ACC112 (cell line): ENCODE measurements around the gene GABRA4.
A peak's percentile ranks its signal among the peaks of the same experiment; 100 is the strongest.

Experiments used
- H2AFZ ChIP-seq: fragments of 200-600 bp; sonication (generic); one replicate; pipeline ENCODE4 v1.6.0; 2017; ENCODE audit warnings: antibody characterized with exemption, low read length; ENCODE audit not compliant: unreplicated experiment
- H3K27ac ChIP-seq: fragments of 200-600 bp; sonication (generic); 2 replicates; pipeline ENCODE4 v1.5.1; 2014; ENCODE audit warnings: low read depth, mild to moderate bottlenecking, antibody characterized with exemption, low read length, moderate library complexity
- H3K27me3 ChIP-seq: fragments of 200-600 bp; sonication (generic); 2 replicates; pipeline ENCODE4 v1.6.1; 2014; ENCODE audit warnings: mild to moderate bottlenecking, antibody characterized with exemption, low read length, moderate library complexity, mixed read lengths; ENCODE audit not compliant: insufficient read depth
- H3K36me3 ChIP-seq: fragments of 200-600 bp; sonication (generic); 2 replicates; pipeline ENCODE4 v1.6.1; 2016; ENCODE audit warnings: mild to moderate bottlenecking, antibody characterized with exemption, low read length, moderate library complexity, mixed read lengths; ENCODE audit not compliant: insufficient read depth
- H3K4me1 ChIP-seq: fragments of 200-600 bp; sonication (generic); one replicate; pipeline ENCODE4 v1.6.1; 2016; ENCODE audit warnings: low read length, mixed read lengths; ENCODE audit not compliant: insufficient read depth, unreplicated experiment, control insufficient read depth
- H3K4me3 ChIP-seq: fragments of 200-600 bp; sonication (generic); 2 replicates; pipeline ENCODE4 v1.5.1; 2014; ENCODE audit warnings: mild to moderate bottlenecking, low read depth, low read length
- H3K79me2 ChIP-seq: fragments of 200-600 bp; sonication (generic); one replicate; pipeline ENCODE4 v1.6.0; 2016; ENCODE audit warnings: low read length; ENCODE audit not compliant: control insufficient read depth, unreplicated experiment, insufficient read depth

GABRA4 gene

DNA sequence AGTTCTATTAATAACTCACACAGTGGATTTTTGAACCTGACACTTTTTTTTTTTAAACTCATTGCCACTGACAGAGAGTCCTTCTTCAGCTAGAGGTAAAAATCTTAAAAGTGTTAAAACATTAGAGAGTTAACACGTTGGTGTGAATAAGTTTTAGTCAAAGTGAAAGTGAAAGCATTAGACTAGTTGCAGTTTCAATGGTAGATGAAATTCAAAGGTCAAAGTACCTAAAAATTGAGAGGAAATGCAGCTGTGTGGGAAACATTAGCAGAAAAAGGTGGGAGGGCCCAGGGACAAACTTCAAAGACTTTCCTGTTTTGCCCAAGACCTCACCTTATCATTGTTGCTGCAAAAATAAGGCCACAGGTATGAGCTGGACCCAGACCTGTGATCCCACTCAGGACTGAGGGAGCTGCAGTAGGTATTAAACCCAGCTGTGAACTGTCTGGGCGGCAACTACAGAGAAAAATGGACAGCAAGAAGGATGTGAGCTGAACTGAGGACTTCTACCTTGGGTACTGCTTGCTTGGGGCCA, 17.6 kb upstream of the GABRA4 start:
- Histone ChIP-seq H3K79me2 (no peaks in the 10 kb centered on the region), H3K36me3 (no peaks in the 10 kb centered on the region), H3K4me1 (peaks cover 4% of the 10 kb centered on the region), H3K4me3 (peak overlapping the region; percentile 48), H2AFZ (peak overlapping the region; percentile 93), H3K27ac (no peak overlapping the region), H3K27me3 (no peaks in the 10 kb centered on the region)

DNA sequence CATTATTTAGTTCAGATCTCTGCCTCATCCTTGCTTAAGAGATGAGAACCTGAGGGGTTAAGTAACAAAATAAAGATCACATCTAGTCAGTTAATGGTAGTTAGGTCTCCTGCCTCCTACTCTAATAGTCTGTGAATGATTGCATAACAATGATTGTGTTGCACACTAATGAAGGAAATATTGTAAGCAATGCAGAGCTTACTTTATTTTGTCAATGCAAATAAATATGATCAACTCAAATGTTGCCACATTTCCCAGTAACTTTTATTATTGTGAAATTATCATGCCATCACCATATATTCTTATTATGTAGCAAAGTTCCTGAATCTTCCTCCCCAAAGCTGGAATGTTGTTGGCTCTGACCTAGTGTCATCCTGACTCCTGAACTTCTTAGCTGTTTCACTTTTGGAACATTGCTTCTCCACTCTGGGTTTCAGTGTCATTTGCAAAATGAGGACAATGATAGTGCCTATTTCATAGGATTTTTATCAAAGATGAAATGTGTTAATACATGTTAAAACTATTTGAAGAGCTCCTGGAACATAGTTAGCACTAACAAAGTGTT, 17.0 kb upstream of the GABRA4 start:
- Histone ChIP-seq H3K4me3 (peak overlapping the region; percentile 48), H2AFZ (peak overlapping the region; percentile 62), H3K27me3 (no peaks in the 10 kb centered on the region), H3K27ac (no peak overlapping the region), H3K79me2 (no peaks in the 10 kb centered on the region), H3K4me1 (peaks cover 4% of the 10 kb centered on the region), H3K36me3 (no peaks in the 10 kb centered on the region)

DNA sequence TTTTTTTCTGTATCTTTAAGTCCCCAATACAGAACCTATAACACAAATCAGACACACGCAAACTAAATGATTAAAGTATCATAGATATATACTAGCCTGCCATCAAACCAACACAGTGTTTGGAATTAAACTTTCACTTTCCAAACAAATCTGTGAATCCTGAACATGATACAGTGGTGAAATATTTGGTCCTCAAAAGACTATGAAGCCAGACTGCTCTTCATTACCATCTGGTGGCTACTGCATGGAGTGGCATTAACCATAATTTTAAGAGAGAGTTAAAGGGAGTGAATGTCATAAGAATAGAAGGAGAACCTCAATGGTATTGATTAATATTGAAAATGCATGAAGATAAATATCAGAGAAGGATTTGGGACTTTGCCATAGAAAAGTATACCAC, 9.2 kb upstream of the GABRA4 start:
- peaks cover 4% of the 10 kb centered on the region for H3K27me3 ChIP-seq

DNA sequence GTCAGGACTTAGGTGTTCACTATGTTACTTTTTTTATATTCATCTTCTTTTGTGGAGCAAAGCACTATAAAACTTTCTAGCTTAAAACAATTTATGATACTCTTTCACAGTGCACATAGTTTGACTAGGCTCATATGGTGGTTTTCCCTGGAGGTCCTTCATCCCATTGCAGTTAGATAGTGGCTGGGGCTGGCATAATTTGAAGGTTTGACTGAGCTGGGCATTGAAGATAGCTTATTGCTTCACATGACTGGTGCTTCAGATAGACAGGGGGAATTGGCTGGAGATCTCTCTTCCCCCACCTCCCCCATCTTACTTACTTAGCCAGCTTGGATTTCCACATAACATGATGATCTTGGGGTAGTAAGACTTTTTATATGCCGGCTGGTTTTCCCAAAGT, 7.0 kb upstream of the GABRA4 start:
- Histone ChIP-seq H3K4me1 (no peaks in the 10 kb centered on the region), H3K36me3 (no peaks in the 10 kb centered on the region), H3K4me3 (no peak overlapping the region), H3K27ac (no peak overlapping the region), H2AFZ (no peak overlapping the region), H3K27me3 (peaks cover 17% of the 10 kb centered on the region), H3K79me2 (no peaks in the 10 kb centered on the region)

More for the DNA sequence above, 9.2 kb upstream of the GABRA4 start:
- Histone ChIP-seq H3K27ac (no peak overlapping the region), H2AFZ (no peak overlapping the region), H3K4me1 (no peaks in the 10 kb centered on the region), H3K4me3 (no peak overlapping the region), H3K36me3 (no peaks in the 10 kb centered on the region), H3K79me2 (no peaks in the 10 kb centered on the region)

DNA sequence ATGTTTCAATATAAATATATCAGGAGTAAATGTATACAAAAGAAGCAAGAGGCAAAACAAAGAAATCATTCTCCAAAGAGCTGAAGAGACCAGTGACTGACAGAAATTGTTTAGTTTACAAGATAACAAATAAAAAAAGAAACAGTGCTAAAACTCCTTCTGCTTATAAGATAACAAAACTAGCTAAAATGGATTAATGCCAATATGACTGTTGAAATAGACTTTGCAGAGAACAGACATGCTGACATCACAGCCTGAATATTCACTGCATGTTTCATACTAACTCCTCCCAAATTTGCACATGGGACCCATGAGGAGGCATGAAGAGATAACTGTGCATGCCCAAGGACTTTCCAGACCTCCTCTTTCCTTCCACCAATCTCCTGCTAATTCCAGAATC, 6.2 kb upstream of the GABRA4 start:
- Histone ChIP-seq H3K36me3 (no peaks in the 10 kb centered on the region), H3K4me1 (no peaks in the 10 kb centered on the region), H3K4me3 (no peak overlapping the region), H3K79me2 (no peaks in the 10 kb centered on the region), H3K27ac (no peak overlapping the region), H2AFZ (no peak overlapping the region), H3K27me3 (peaks cover 25% of the 10 kb centered on the region)

DNA sequence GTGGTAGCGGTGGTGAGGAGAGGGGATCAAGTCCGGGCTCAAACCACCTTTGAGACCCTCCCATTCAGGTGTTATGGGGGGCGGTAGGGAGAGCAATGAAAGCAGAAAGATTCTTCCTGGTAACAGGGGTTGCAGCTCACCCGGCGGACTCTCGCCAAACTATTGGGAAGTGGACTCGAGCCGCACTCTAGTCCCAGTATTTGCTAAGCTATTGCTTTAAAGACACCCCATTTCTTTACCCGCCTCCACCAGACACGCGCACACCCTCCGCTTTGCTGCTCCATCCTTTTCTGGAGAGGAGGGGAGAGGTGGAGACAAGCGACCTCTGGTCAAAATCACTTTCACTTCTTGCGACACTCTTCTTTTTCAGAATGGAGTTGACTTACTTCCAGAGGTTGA, 625 bp upstream of the GABRA4 start:
- Histone ChIP-seq H2AFZ (peak overlapping the region; percentile 57), H3K36me3 (no peaks in the 10 kb centered on the region), H3K27ac (no peak overlapping the region), H3K79me2 (no peaks in the 10 kb centered on the region), H3K4me1 (peaks cover 8% of the 10 kb centered on the region), H3K4me3 (peak overlapping the region; percentile 78), H3K27me3 (peaks cover 80% of the 10 kb centered on the region)

DNA sequence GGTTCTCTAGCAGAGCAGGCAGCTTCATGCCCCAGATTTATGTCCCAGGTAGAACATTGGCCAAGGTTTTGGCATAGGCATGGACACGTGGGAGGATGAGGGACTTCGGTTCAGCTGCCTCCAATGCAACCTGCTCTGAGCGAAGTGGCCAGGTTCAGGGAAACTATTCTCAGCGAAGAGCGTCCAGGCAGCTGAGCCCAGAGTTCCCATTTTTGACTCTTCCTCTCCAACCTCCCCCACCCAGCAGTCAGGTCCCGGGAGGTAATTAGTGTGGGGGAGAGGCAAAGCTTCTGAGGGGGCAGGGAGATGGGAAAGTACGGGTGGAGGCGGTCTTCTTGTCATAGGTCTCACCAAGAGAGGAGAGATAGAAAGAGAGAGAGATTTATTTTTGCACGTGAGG, 1.0 kb downstream of the GABRA4 start:
- no peak overlapping the region for H3K4me3 ChIP-seq
- H3K36me3 ChIP-seq, result no peaks in the 10 kb centered on the region
- peaks cover 92% of the 10 kb centered on the region for H3K27me3 ChIP-seq
- no peak overlapping the region for H2AFZ ChIP-seq
- no peaks in the 10 kb centered on the region for H3K79me2 ChIP-seq
- H3K27ac ChIP-seq, result no peak overlapping the region
- H3K4me1 ChIP-seq, result peaks cover 8% of the 10 kb centered on the region

DNA sequence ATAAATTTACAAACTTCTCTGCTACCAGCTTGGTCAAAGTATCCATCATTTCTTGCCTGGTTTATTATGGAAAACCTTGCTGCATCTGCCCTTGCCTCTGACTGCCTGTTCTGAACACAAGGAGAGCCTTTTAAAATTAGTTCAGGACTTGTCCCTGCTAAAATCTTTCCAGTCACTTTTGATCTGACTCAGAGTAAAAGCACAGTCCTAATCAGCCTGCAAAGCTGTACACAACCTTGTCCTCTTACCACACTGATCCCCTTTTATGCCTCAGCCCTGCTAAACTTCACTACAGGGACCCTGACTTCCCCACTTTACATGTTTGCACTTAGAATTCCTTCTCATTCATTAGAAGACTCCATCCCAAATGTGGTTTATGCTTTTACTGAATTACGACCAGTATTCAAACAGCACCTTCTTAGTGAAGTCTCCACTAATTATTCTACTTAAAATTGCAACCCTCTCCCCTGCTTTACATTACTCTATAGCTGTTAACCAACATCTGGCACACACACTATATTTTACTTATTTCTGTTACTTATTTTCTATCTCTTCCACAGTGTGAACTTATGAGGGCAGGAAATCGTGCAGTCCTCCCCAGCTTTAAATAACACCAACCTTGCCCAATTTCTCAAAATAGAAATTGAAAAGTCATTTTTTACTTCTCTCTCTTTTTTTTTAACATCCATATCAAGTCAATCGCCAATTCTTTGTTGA, 6.3 kb downstream of the GABRA4 start:
- no peaks in the 10 kb centered on the region for H3K36me3 ChIP-seq
- H3K4me3 ChIP-seq, result no peak overlapping the region
- no peaks in the 10 kb centered on the region for H3K4me1 ChIP-seq
- no peaks in the 10 kb centered on the region for H3K79me2 ChIP-seq
- peaks cover 99% of the 10 kb centered on the region for H3K27me3 ChIP-seq
- H2AFZ ChIP-seq, result no peak overlapping the region
- no peak overlapping the region for H3K27ac ChIP-seq

DNA sequence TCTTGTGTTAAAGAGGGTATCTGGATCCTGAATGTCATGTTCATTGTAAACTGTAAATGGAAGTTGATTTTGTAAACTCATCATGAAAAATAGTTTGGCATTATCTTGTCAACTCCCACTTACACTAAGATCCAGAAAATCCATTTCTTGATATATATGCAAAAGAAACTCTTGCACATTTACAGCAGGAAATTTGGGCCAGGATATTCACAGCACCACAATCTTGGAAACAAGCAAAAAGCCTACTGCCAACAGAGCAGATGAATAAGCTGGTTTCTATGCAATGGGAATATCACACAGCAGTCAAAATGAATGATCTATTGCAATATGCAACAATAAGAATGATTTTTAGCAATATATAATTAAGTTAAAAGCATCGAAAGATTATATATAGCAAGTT, 8.6 kb downstream of the GABRA4 start:
- Histone ChIP-seq H3K36me3 (no peaks in the 10 kb centered on the region), H3K27me3 (peaks cover 99% of the 10 kb centered on the region), H2AFZ (no peak overlapping the region), H3K4me3 (no peak overlapping the region), H3K4me1 (no peaks in the 10 kb centered on the region), H3K27ac (no peak overlapping the region), H3K79me2 (no peaks in the 10 kb centered on the region)

DNA sequence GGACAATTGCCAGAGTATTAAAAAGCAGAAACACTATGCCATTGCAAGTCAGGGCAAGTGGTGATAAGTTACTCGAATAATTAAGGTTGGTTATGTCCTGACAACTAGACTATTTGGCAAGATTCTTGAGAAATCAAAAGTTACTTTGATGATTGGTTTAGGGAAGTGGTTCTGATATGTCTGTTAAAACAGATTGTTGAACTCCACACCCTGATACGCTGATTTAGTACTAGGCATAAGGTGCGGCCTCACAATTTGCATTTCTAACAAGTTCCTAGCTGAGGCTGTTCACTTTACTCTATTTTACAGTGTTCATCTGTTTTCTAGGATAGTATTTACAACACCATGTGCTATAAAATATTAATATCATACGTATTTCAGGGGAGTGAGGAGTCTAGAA, 12.5 kb downstream of the GABRA4 start:
- H3K27ac ChIP-seq, result no peak overlapping the region
- no peaks in the 10 kb centered on the region for H3K4me1 ChIP-seq
- no peak overlapping the region for H3K4me3 ChIP-seq
- peaks cover 97% of the 10 kb centered on the region for H3K27me3 ChIP-seq
- no peaks in the 10 kb centered on the region for H3K79me2 ChIP-seq
- H3K36me3 ChIP-seq, result no peaks in the 10 kb centered on the region
- H2AFZ ChIP-seq, result no peak overlapping the region

DNA sequence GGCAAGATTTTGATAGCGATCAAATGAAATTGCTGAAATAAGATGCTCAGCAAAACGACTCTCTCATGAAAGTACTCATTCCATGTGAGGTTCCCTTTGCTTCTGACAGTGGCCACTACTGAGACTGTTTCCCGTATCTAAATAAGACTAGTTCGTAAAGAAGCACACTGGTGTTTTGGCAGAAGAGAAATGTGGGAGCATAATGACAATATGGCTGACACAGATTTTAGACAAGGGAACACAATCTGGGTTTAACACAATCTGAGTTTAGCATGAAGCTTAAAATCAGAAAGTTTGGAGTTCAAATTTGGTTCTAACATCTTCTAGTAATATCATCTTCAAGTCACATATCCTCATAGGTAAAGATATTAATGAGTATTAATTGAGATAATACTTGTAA, 13.7 kb downstream of the GABRA4 start:
- H3K4me3 ChIP-seq, result no peak overlapping the region
- H3K4me1 ChIP-seq, result no peaks in the 10 kb centered on the region
- no peaks in the 10 kb centered on the region for H3K79me2 ChIP-seq
- no peaks in the 10 kb centered on the region for H3K36me3 ChIP-seq
- no peak overlapping the region for H3K27ac ChIP-seq
- H2AFZ ChIP-seq, result no peak overlapping the region
- peaks cover 98% of the 10 kb centered on the region for H3K27me3 ChIP-seq
